Stimulated activated CD4-positive, alpha-beta T cell treated with anti-CD3 and anti-CD28 coated beads, Interleukin-12 subunit alpha, Interleukin-12 subunit beta, amount 100 ng/mL, for 48 hours (primary cell): ENCODE results near the gene NIF3L1.
"Not testable (repeated sequence)": the region's sequence is repeated elsewhere in the genome, so short reads cannot be mapped to it uniquely, and the experiment has no call there.

Experiments used
- DNase-seq, 3 donors: peaks; one replicate each; pipeline ENCODE4 v3.0.0-alpha.2; 2020; ENCODE audit warnings: low read depth in 2 of 3, low spot score in 1 of 3

NIF3L1 gene

GRCh38 chr2:200869014-200869413 lies 20.2 kb upstream of the NIF3L1 start:
- no peak for DNase-seq

DNA sequence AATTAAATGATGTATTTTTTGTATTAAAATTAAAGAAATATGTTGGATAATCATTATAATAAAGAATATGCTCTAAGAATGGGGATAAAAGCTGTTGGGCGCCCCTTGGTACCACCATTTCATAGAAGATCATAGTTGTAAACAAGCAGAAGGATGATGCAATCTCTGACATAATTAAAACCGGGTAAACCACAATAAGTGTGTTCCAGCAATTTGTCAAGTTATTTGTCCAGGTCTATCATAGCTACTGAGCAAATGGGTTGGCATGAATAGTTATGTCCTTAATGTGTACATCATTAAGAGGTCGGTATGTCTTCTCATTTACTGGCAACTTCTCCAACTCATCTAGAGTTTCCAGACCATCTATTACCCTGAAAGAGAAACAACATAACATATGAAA lies 18.0 kb upstream of the NIF3L1 start:
- DNase-seq = no peak

- DNase-seq = no peak
Observed at GRCh38 chr2:200873560-200873959, 15.6 kb upstream of the NIF3L1 start.

DNA sequence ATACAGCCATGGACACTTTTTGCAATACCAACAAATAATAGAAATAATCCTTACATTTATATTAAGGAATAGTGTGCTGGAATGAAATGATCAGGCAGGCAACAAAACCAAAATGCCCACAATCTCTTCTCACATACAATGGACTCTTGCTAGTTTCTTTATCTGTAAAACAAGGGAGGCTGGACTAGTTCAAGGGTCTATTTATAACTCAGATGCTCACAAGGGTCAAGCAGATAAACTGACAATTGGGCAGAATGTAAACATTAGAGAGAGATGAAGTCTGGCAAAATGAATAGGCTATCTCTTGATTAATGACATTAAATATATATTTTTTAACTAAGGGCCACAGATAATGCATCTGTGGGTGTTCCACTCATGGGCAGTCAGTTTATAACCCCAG lies 11.7 kb upstream of the NIF3L1 start:
- no peak for DNase-seq

DNA sequence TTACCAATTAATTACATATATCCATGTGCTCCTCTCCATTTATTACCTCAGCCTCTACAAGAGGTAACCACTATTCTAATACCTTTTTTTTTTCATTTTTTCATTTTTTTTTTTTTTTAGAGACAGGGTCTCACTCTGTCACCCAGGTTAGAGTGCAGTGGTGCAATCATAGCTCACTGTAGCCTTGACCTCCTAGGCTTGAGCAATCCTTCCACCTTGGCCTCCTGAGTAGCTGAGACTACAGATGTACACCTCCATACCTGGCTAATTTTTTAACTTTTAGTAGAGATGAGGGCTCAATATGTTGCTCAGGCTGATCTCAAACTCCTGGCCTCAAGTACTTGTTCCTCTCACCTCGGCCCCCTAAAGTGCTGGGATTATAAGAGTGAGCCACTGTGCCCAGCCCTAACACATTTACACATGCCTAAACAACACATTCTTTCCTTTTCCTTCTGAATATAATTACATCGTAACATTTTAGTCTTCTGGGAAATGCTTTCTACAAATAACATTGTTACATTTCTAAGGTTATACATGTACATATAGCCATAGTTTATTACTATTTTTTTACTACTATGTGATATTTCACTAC lies 10.8 kb upstream of the NIF3L1 start:
- DNase-seq = no peak

DNA sequence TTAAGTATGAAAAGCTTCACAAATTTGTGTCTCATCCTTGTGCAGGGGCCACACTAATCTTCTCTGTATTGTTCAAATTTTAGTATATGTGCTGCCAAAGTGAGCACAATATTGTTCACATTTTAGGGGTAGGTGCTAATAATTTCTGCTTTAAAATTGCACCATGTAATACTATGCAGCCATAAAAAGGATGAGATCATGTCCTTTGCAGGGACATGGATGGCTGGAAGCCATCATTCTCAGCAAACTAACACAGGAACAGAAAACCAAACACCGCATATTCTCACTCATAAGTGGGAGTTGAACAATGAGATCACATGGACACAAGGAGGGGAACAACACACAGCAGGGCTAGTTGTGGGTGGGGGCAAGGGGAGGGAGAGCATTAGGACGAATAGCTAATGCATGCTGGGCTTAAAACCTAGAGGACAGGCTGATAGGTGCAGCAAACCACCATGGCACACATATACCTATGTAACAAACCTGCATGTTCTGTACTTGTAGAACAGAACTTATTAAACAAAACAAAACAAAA lies 7.4 kb upstream of the NIF3L1 start:
- DNase-seq = not testable (repeated sequence)

DNA sequence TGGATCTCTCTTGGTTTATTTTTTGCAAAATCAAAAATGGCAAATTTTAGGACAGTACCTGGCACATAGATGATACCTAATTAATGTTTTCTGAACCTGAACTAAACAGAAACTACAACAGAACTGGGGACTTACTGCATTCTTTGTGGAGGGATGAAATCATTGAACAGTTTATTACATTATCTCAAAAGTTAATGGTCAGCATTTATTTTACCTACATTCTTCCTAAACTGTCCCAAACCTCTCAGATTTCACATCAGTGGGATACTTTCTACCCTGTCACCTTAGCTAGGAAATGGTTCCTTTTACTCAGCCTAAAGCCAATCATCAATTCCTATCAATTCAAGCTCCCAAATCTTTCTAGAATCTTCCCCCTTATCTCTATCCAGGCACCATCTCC lies 10.3 kb downstream of the NIF3L1 start:
- no peak for DNase-seq

DNA sequence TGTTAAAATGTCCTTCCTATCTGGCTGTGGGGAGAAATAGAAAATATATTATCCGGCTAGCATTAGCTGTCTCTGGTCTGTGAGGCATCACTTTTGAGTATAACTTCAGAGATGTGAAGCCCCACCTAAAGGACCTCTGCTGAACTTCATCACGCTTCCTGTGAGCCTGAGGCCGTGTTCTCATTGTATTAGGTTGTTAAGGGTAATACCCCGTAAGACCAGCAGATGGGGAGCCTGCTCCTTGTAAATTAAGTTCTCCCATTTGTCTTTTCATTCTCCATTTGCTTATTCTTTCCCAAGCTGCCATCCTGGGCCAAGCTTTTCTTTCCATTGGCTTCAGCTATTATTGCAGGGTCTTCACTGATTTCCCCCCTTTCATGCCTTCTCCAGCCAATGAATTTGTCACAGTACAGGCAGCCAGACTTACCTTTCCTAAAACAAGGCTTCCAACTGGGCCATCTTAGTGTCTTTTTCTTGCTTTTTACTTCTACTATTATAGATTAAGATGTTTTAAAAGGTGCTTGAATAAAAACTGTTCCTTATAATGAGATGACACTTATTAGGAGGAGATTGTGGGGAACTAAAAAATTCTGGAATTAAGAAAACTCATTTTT lies 12.4 kb downstream of the NIF3L1 start:
- DNase-seq = peak; percentile 54 to 69 (median 60)

DNA sequence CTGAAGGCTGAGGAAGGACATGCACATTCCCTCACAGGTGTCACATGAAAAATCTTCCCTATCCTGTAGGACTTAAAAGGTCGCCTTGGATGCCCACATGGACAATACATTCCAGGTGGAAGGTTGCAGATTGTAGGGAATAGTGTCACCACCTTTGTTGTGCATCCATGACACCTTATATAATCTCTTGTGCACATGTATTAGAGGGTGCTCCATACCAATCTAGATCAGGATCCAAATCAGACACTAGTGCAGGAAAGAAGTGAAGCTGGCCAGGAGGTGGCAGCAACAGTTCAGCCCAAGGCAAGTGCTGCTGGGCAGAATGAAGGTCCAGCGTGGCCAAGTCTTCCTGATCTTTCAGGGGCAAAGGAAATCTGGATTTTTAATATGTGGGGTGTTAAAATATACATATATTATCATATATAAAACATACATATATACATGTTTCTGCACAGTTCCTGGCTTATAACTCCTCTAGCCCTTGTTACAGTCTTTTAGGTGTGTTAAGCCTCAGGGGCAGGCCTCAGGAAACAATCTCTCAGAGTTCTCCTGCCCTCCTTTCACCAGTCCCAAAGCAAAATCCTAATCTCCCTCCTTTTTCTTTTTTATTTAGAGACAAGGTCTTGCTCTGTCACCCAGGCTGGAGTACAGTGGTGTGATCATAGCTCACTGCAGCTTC lies 16.6 kb downstream of the NIF3L1 start:
- DNase-seq = peak; percentile 17 to 48 (median 34)

- DNase-seq = no peak
Observed at GRCh38 chr2:200909958-200910357, 20.8 kb downstream of the NIF3L1 start.

GRCh38 chr2:200913654-200914053 lies 24.5 kb downstream of the NIF3L1 start:
- no peak for DNase-seq

- DNase-seq = no peak
Observed at GRCh38 chr2:200922439-200922838, 33.3 kb downstream of the NIF3L1 start.

DNA sequence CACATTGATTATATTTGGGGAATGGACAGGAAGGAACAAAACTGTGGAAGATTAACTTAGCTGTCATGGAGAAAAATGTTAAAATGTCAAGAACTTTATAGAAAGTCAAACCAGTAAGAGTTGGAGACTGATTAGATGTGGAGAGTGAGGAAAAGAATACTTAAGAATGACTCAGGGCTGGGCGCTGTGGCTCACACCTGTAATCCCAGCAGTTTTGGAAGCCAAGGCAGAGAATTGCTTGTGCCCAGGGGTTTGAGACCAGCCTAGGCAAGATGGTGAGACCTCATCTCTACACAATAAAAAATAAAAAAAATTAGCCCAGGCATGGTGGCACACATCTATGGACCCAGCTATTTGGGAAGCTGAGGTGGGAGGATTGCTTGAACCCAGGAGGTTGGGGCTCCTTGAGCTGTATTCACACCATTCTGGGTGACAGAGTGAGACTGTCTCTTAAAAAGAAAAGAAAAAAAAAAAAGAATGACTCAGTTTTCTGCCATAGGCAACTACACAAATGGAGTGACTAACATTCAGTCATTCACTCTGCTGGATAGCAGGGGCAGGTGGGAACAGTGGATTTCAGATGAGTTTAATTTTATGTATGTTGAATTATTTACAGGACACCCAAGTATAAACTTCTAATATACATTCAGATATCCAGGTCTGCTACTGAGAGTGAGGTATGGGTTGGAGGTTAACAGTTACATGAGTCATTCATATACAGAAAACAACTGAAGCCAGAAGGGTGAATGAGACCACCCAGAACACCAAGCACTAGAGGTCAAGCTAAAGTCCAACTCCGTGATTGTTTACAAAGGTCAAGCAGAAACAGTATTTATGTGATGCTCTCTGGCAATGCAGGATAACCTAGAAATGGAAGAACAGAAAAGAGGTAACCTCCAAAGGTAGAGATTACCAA lies 40.4 kb downstream of the NIF3L1 start:
- no peak for DNase-seq

- no peak for DNase-seq
Observed at GRCh38 chr2:200930947-200931626, 41.9 kb downstream of the NIF3L1 start.

- no peak for DNase-seq
Observed at GRCh38 chr2:200939832-200940231, 50.7 kb downstream of the NIF3L1 start.

GRCh38 chr2:200943527-200944105 lies 54.4 kb downstream of the NIF3L1 start:
- DNase-seq = no peak

GRCh38 chr2:200944467-200945394 lies 55.6 kb downstream of the NIF3L1 start:
- DNase-seq = peak; percentile 60 to 66 (median 66)

- DNase-seq = no peak
Observed at GRCh38 chr2:200945395-200945729, 56.2 kb downstream of the NIF3L1 start.

GRCh38 chr2:200950378-200950777 lies 61.2 kb downstream of the NIF3L1 start:
- DNase-seq = no peak
